ENCODE data around the gene KLC1.

Gene KLC1

GRCh38 chr14:103712633-103713247 lies 83.7 kb downstream of the KLC1 start:
- intact Hi-C loops (cut with DNase I) = loop anchor here (10.0 kb wide), 1 partner anchor 138 kb away; no protein-coding TSS in a partner anchor

GRCh38 chr14:103713304-103714062 lies 84.5 kb downstream of the KLC1 start:
- intact Hi-C loops (cut with DNase I) = loop anchor here (10.0 kb wide), 1 partner anchor 139 kb away; no protein-coding TSS in a partner anchor

More at GRCh38 chr14:103712633-103713247, 83.7 kb downstream of the KLC1 start:
- peak in 2 of 10 donors; percentile 65 to 74 for DNase-seq

GRCh38 chr14:103714063-103714724 lies 85.2 kb downstream of the KLC1 start:
- no peak for DNase-seq
- intact Hi-C loops (cut with DNase I) = loop anchor here (10.0 kb wide), 1 partner anchor 139 kb away; no protein-coding TSS in a partner anchor

More at GRCh38 chr14:103713304-103714062, 84.5 kb downstream of the KLC1 start:
- DNase-seq = no peak

- DNase-seq = peak; percentile 97 to 100 (median 99)
- intact Hi-C loops (cut with DNase I) = loop anchor here (10.0 kb wide), 1 partner anchor 141 kb away; no protein-coding TSS in a partner anchor
Observed at GRCh38 chr14:103715052-103716000, 86.3 kb downstream of the KLC1 start, which contains the start of the genes XRCC3 and ZFYVE21. Gene XRCC3 (minus strand): TSS chr14:103715451. CDS start chr14:103711087, 4,364 bp downstream. Gene ZFYVE21 (plus strand): TSS chr14:103715810. CDS start chr14:103715842, 32 bp downstream.

GRCh38 chr14:103716091-103716801 lies 87.2 kb downstream of the KLC1 start:
- peak in 2 of 10 donors; percentile 6 to 38 for DNase-seq
- intact Hi-C loops (cut with DNase I) = loop anchor here (10.0 kb wide), 1 partner anchor 141 kb away; no protein-coding TSS in a partner anchor

- DNase-seq = no peak
- intact Hi-C loops (cut with DNase I) = loop anchor here (10.0 kb wide), 1 partner anchor 142 kb away; no protein-coding TSS in a partner anchor
Observed at GRCh38 chr14:103716899-103717411, 87.9 kb downstream of the KLC1 start.

GRCh38 chr14:103718572-103718971 lies 89.6 kb downstream of the KLC1 start:
- DNase-seq = peak in 1 of 10 donors; percentile 92
- intact Hi-C loops (cut with DNase I) = loop anchor here (10.0 kb wide), 1 partner anchor 144 kb away; no protein-coding TSS in a partner anchor

- intact Hi-C loops (cut with DNase I) = loop anchor here (10.0 kb wide), 1 partner anchor 145 kb away; no protein-coding TSS in a partner anchor
Observed at GRCh38 chr14:103719751-103720150, 90.7 kb downstream of the KLC1 start.

GRCh38 chr14:103721334-103722120 lies 92.5 kb downstream of the KLC1 start:
- intact Hi-C loops (cut with DNase I) = no loop called here
- DNase-seq = peak in 8 of 10 donors; percentile 57 to 95 (median 78)

More at GRCh38 chr14:103719751-103720150, 90.7 kb downstream of the KLC1 start:
- DNase-seq = no peak

GRCh38 chr14:103723748-103724081 lies 94.7 kb downstream of the KLC1 start:
- intact Hi-C loops (cut with DNase I) = no loop called here
- no peak for DNase-seq

GRCh38 chr14:103724116-103724515 lies 95.1 kb downstream of the KLC1 start:
- peak in 9 of 10 donors; percentile 43 to 94 (median 73) for DNase-seq

GRCh38 chr14:103725001-103725682 lies 96.1 kb downstream of the KLC1 start:
- DNase-seq = no peak
- intact Hi-C loops (cut with DNase I) = no loop called here

More at GRCh38 chr14:103724116-103724515, 95.1 kb downstream of the KLC1 start:
- intact Hi-C loops (cut with DNase I) = no loop called here

GRCh38 chr14:103725739-103726395 lies 96.9 kb downstream of the KLC1 start:
- intact Hi-C loops (cut with DNase I) = no loop called here
- peak in 1 of 10 donors; percentile 47 for DNase-seq

- intact Hi-C loops (cut with DNase I) = no loop called here
- peak in 1 of 10 donors; percentile 63 for DNase-seq
Observed at GRCh38 chr14:103726474-103726873, 97.5 kb downstream of the KLC1 start.

- DNase-seq = peak in 7 of 10 donors; percentile 48 to 95 (median 65)
- intact Hi-C loops (cut with DNase I) = no loop called here
Observed at GRCh38 chr14:103727313-103727980, 98.4 kb downstream of the KLC1 start.

GRCh38 chr14:103728141-103728540 lies 99.1 kb downstream of the KLC1 start:
- DNase-seq = peak in 3 of 10 donors; percentile 50 to 80 (median 67)
- intact Hi-C loops (cut with DNase I) = no loop called here
